Stimulated activated CD8-positive, alpha-beta memory T cell treated with anti-CD3 and anti-CD28 coated beads, Interleukin-12 subunit alpha, Interleukin-12 subunit beta, amount 100 ng/mL, for 24 hours (primary cell): ENCODE results near the gene ZNF831.

ENCODE experiments used
- DNase-seq: peaks from one replicate; pipeline ENCODE4 v3.0.0-alpha.2; 2020; ENCODE audit errors: extremely low read depth

The ZNF831 gene

GRCh38 chr20:59247731-59248684 lies 84.4 kb downstream of the ZNF831 start:
- DNase-seq, result no peak

GRCh38 chr20:59250293-59250692 lies 86.7 kb downstream of the ZNF831 start:
- no peak for DNase-seq

DNA sequence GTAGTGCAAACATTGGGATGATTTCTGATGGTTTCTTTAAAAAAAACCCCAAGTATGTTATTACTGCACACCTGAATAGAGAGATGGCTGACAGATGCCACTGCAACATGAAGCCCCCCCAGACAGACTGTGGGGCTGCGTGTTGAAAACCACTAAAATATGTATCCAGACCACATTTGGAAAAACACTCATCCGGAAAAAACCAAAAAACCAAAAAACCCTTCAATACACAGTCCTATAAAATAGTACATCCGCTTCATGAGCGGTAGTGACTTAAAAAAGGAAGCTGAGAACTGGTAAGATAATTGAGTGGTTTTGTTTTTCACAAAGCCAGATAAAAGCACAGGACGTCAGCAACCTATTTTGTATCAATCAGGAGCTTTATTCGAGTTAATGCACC lies 89.7 kb downstream of the ZNF831 start:
- DNase-seq, result no peak

GRCh38 chr20:59253779-59254319 lies 90.2 kb downstream of the ZNF831 start:
- no peak for DNase-seq

DNA sequence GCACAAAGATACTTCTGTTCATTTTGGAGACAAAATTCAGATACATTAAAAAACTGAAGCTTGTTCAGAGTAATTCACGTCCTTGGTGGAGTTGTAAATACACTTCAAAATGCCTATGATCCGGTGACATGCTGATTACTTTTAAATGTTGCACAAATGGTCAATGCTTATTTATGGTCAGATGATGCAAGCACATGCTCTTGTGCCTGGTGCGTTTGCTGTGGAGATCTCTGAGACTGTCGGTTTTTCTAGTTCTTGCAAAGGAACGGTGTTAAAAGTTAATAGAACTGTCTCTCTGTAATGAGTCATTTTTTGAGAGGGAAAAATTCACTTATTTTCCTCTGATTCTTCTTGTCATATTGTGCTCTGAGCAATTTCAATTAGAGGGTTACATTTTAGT lies 91.6 kb downstream of the ZNF831 start:
- DNase-seq, result no peak

- DNase-seq, result no peak
Observed at GRCh38 chr20:59258221-59258621, 94.6 kb downstream of the ZNF831 start.

- no peak for DNase-seq
Observed at GRCh38 chr20:59259946-59260345, 96.3 kb downstream of the ZNF831 start.

GRCh38 chr20:59265298-59265697 lies 101.7 kb downstream of the ZNF831 start:
- no peak for DNase-seq

GRCh38 chr20:59268870-59269269 lies 105.2 kb downstream of the ZNF831 start:
- DNase-seq, result no peak

GRCh38 chr20:59269411-59270025 lies 105.9 kb downstream of the ZNF831 start:
- DNase-seq, result no peak

DNA sequence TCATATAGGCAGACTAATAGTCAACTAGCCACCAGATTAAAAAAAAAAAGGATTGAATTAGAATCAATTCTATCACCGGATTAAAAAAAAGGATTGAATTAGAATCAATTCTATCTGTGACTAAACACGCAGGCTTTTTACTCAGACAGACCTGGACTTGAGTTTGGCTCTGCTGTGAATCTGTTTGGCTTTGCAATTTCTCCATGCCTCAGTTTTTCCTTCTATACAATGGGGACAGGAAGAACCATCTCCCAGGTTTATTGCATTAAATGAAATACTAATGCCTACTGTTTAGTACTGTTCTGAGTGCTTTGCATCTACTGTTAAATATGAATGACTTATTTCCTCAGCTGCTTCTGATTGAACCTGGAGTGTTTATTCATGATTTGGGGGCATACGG lies 106.8 kb downstream of the ZNF831 start:
- no peak for DNase-seq

- DNase-seq, result no peak
Observed at GRCh38 chr20:59273739-59274357, 110.2 kb downstream of the ZNF831 start.

DNA sequence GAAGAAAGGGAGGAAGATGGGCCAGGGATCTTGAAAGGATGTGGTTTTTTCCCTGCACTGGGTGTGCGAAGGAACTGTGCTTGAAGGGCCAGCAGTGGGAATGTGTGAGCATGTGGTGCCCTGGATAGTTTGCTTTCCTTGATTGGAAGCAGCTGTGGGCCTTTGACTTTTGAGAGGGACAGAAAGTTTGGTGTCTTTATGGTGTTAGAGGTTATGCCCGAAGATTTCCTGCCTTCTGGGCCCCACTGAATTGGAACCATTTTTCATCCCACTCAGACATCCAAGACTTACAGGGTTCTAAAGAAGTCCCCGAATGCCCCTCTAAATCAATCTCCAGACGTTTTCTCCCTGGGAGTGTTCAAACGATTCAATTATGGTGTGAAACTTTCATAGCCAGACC lies 113.3 kb downstream of the ZNF831 start:
- DNase-seq, result no peak

GRCh38 chr20:59284470-59284869 lies 120.8 kb downstream of the ZNF831 start:
- DNase-seq, result no peak

DNA sequence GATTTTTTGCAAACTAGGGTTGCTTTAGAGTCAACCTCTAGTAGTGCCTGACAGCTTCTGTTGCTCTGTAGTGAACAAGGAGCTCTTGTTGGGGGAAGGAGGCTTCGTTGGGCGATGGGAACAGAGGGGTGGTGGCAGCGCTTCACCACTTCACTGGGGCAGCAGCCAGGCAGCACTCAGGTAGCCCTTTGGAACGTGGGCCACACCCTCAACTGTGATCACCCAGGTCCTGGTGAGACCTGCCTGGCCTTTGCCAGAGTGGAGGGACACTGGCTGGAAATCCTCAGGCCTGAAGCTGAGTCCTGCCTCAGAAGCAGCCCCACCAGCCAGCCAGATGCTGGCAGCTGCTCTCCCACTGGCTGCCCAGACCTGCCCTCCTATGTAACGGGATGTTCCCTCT lies 126.4 kb downstream of the ZNF831 start:
- DNase-seq, result no peak

GRCh38 chr20:59291740-59292383 lies 128.2 kb downstream of the ZNF831 start:
- no peak for DNase-seq

DNA sequence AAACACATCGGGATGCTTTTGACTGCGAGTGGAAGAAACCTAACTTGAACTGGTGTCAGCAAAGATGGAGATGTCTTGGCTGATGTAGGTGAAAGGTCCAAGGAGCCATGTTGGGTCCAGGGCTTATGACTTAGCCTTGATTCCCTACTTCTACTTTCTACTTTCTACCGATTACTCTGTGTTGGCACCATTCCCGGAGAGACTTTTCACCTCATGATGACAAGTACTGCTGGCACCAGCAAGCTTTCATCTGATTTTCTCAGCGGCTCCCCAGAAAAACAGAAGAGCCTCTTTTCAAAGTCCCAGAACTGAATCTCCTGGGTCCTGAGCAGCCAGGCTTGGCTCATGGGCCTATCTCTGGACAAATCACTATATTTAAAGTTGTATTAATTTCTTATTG lies 131.9 kb downstream of the ZNF831 start:
- DNase-seq, result no peak

GRCh38 chr20:59297686-59298085 lies 134.1 kb downstream of the ZNF831 start:
- DNase-seq, result no peak

DNA sequence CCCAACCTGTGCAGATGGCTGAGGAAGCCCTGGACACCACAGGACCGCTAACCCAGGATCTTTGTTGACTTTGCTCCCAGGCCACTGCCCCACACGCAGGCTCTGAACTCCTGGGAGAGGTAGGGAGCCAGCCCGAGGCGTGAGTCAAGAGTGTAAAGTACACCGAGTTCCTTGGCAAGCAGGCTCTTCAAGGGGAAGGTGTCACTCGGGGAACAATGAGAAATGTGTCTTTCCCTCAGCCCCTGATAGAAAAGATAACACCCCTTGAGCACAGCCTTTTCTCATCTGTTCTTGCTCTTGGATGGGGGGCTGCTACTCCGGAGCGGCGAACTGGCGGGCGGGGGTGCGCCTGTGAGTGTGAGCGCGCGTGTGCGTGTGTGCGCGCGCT lies 136.3 kb downstream of the ZNF831 start:
- DNase-seq, result no peak

DNA sequence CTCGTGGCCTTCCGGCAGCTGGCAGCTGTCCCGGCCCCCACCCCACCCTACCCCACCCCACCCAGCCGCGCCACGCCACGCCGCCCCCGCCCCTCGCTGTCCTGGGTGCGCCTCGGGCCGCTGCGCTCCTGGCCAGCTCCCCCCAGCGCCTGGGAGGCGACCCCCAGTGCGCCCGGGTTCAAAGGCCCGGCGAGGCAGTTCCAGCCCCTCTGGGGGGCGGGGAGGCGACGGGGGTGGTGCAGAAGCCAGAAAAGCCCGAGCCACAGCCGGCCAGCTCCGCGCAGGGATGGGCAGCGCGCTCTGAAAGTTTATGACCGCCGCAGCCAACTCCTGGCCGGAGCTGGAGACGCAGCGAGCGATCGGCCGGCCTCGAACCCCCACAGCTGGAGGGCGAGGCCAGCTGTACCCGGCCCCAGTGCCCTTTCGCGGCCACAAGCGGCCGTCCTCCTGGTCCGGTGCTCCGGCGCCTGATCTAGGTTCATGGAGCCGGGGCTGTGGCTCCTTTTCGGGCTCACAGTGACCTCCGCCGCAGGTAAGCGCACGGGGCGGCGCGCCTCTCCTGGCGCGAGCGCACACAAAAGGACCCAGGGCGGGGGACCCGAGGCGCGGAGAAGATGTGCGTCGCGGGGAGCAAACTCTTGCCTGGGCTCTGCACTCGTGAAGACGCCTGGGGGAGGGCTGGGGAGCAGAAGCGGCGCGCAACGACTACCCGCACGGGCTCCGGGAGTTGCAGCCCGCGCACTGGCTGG lies 136.9 kb downstream of the ZNF831 start, which contains the start of gene EDN3:
EDN3 (plus strand) TSS at position 279 of the 749 bp plus-strand sequence; CDS start at position 481, 202 bp downstream.
- DNase-seq, result no peak

DNA sequence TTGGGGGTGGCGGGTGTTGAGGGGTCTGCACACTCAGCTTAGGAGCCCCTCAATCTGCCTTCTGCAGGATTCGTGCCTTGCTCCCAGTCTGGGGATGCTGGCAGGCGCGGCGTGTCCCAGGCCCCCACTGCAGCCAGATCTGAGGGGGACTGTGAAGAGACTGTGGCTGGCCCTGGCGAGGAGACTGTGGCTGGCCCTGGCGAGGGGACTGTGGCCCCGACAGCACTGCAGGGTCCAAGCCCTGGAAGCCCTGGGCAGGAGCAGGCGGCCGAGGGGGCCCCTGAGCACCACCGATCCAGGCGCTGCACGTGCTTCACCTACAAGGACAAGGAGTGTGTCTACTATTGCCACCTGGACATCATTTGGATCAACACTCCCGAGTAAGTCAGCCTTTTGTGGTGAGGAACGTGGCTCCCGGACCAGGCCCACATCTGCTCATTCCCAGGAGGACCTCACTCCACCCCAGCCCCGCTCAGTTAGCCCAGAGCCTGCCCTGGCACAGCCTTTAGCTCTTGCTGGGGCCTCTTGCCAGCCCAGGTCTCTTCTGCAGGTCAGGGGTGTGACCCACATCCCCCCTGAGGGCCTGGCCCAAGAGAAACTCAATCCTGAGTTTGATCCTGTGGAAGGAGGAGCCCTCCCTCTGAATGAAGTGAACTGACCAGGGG lies 137.9 kb downstream of the ZNF831 start:
- no peak for DNase-seq
